Left ventricle myocardium inferior (tissue), 1 donor: Measurements from ENCODE around the gene LPAR1. TPM values are rescaled to one million over a fixed set of nuclear protein-coding genes. Genes with fewer than 3 reads are reported as not detected.
"Not testable (repeated sequence)": the region's sequence is repeated elsewhere in the genome, so short reads cannot be mapped to it uniquely, and the experiment has no call there.

Source experiments
- DNase-seq: peaks from one replicate; pipeline ENCODE4 v3.0.0-alpha.2; 2020
- H3K27ac ChIP-seq: fragments of 200-600 bp; replicated peaks from 2 replicates; pipeline ENCODE4 v1.8.0; 2021
- H3K27me3 ChIP-seq: fragments of 200-600 bp; 2 replicates; pipeline ENCODE4 v1.8.0; 2021; ENCODE audit warnings: low read depth
- H3K36me3 ChIP-seq: fragments of 200-600 bp; 2 replicates; pipeline ENCODE4 v1.8.0; 2021
- H3K4me1 ChIP-seq: fragments of 200-600 bp; 2 replicates; pipeline ENCODE4 v1.8.0; 2021
- H3K4me3 ChIP-seq: fragments of 200-600 bp; 2 replicates; pipeline ENCODE4 v1.8.0; 2021; ENCODE audit warnings: mild to moderate bottlenecking, moderate library complexity
- H3K9me3 ChIP-seq: fragments of 200-600 bp; replicated peaks from 2 replicates; pipeline ENCODE4 v1.8.0; 2021
- CTCF ChIP-seq: fragments of 200-600 bp; IDR thresholded peaks from 2 replicates; pipeline ENCODE4 v1.8.0; 2021; ENCODE audit warnings: antibody characterized with exemption, mild to moderate bottlenecking, borderline replicate concordance
- intact Hi-C: fragments of 100-400 bp; cut with micrococcal nuclease; formaldehyde crosslinking; loops from one replicate; pipeline ENCODE4 v1.11.0; 2022
- total RNA-seq: library from RNA; stranded (reverse); fragmentation: NEBNext Ultra II Directional; extraction: Animal tissue kit (Norgen Biotek cat#: 25700); gene quantifications from one replicate; pipeline ENCODE4 v1.2.1, GENCODE V29; 2021
- donor health status: DM: no; HTN: yes; CAD: no; lungs with severe emphysema.

The LPAR1 gene
- total RNA-seq, 1 donor from 2014 or later, result 12.4 TPM

GRCh38 chr9:111050819-111051218 is 12.5 kb upstream of the LPAR1 start:
- Histone ChIP-seq H3K4me1 (no peaks in the 10 kb centered on the region), H3K27me3 (no peaks in the 10 kb centered on the region), H3K9me3 (peaks cover 18% of the 10 kb centered on the region), H3K4me3 (no peak overlapping the region), H3K36me3 (no peaks in the 10 kb centered on the region), H3K27ac (no peak overlapping the region)
- intact Hi-C loops, result no loop called here
- DNase-seq, result no peak
- TF ChIP-seq CTCF, result no peak

GRCh38 chr9:111047287-111047686 is 9.0 kb upstream of the LPAR1 start:
- H3K4me3 ChIP-seq, H3K36me3 ChIP-seq, H3K27me3 ChIP-seq, H3K4me1 ChIP-seq, DNase-seq, H3K27ac ChIP-seq, intact Hi-C loops: not testable (repeated sequence)
- peaks cover 34% of the 10 kb centered on the region for H3K9me3 ChIP-seq

- Histone ChIP-seq H3K27me3 (peaks cover 36% of the 10 kb centered on the region), H3K4me1 (peaks cover 20% of the 10 kb centered on the region), H3K27ac (no peak overlapping the region), H3K9me3 (peaks cover 26% of the 10 kb centered on the region), H3K36me3 (no peaks in the 10 kb centered on the region), H3K4me3 (no peak overlapping the region)
- no peak for DNase-seq
- intact Hi-C loops, result no loop called here
- TF ChIP-seq CTCF, result no peak
Measured at GRCh38 chr9:111041902-111042301, 3.6 kb upstream of the LPAR1 start.

GRCh38 chr9:111040494-111040893 is 2.2 kb upstream of the LPAR1 start:
- intact Hi-C loops, result no loop called here
- no peak overlapping the region for H3K4me3 ChIP-seq
- no peaks in the 10 kb centered on the region for H3K36me3 ChIP-seq
- H3K27me3 ChIP-seq, result peaks cover 50% of the 10 kb centered on the region
- H3K27ac ChIP-seq, result no peak overlapping the region
- no peak for TF ChIP-seq CTCF
- no peak for DNase-seq
- H3K4me1 ChIP-seq, result peaks cover 20% of the 10 kb centered on the region
- H3K9me3 ChIP-seq, result peaks cover 12% of the 10 kb centered on the region

GRCh38 chr9:111039231-111039906 is 1.1 kb upstream of the LPAR1 start:
- TF ChIP-seq CTCF, result no peak
- Histone ChIP-seq H3K9me3 (peaks cover under 1% of the 10 kb centered on the region), H3K36me3 (no peaks in the 10 kb centered on the region), H3K27ac (peak overlapping the region; percentile 82), H3K27me3 (peaks cover 61% of the 10 kb centered on the region), H3K4me3 (peak overlapping the region; percentile 71), H3K4me1 (peaks cover 20% of the 10 kb centered on the region)
- intact Hi-C loops, result no loop called here
- no peak for DNase-seq

GRCh38 chr9:111037708-111038330 is 451 bp downstream of the LPAR1 start:
- peak overlapping the region; percentile 82 for H3K27ac ChIP-seq
- peak; percentile 21 for DNase-seq
- H3K27me3 ChIP-seq, result peaks cover 77% of the 10 kb centered on the region
- no peak for TF ChIP-seq CTCF
- intact Hi-C loops, result no loop called here
- H3K4me3 ChIP-seq, result peak overlapping the region; percentile 71
- peaks cover 20% of the 10 kb centered on the region for H3K4me1 ChIP-seq
- H3K9me3 ChIP-seq, result no peaks in the 10 kb centered on the region
- H3K36me3 ChIP-seq, result no peaks in the 10 kb centered on the region
